ENCODE measurements around the gene PFKL. TPM values are rescaled to one million over a fixed set of nuclear protein-coding genes. Genes with fewer than 3 reads are reported as not detected.

Gene PFKL
- total RNA-seq, 4 donors from 2014 or later: 92.8 to 121 (median 117) TPM

GRCh38 chr21:44317241-44317782, 17.5 kb downstream of the PFKL start:
- Histone ChIP-seq H3K36me3 (peaks cover 98% of the 10 kb centered on the region), H3K9me3 (no peaks in the 10 kb centered on the region), H3K27ac (no peak overlapping the region), H3K4me3 (no peak overlapping the region), H3K4me1 (no peaks in the 10 kb centered on the region), H3K27me3 (no peaks in the 10 kb centered on the region)
- no peak for TF ChIP-seq POLR2AphosphoS5 (IDR thresholded peaks at IDR 0.05)
- TF ChIP-seq EP300 (IDR thresholded peaks at IDR 0.05): no peak
- TF ChIP-seq CTCF (IDR thresholded peaks at IDR 0.05): no peak
- TF ChIP-seq POLR2A (IDR thresholded peaks at IDR 0.05): no peak
- WGBS: 83% methylated on average over 2 of the region's 19 CpGs
- DNase-seq (ENCODE audit: low spot score in 2 of 2): no peak

DNA sequence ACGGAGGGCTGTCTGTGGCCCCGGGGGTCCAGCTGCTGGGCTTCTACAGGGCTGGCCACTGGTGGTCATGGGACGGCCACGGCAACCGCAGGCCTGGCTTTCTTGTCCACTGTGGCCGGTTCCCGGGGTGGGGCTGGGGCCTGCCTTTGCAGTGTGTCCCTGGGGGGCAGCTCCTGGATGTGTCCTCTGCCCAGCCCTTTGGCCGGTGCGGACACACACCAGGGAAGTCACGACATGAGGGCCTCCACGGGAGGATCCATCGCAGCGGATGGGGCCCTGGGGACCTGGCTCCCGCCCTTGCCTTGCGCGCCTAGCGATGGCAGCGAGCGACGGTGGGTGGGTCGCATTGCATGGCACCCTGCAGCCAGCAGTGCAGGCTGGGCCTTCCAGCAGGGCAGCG, 18.0 kb downstream of the PFKL start:
- WGBS: 96% methylated on average over 20 of the region's 22 CpGs
- H3K9me3 ChIP-seq: no peaks in the 10 kb centered on the region
- H3K4me3 ChIP-seq: no peak overlapping the region
- H3K36me3 ChIP-seq: peaks cover 98% of the 10 kb centered on the region
- no peaks in the 10 kb centered on the region for H3K27me3 ChIP-seq
- TF ChIP-seq POLR2AphosphoS5 (IDR thresholded peaks at IDR 0.05) (no peak), CTCF (IDR thresholded peaks at IDR 0.05) (no peak), POLR2A (IDR thresholded peaks at IDR 0.05) (no peak), EP300 (IDR thresholded peaks at IDR 0.05) (no peak)
- no peaks in the 10 kb centered on the region for H3K4me1 ChIP-seq
- H3K27ac ChIP-seq: no peak overlapping the region
- no peak for DNase-seq (ENCODE audit: low spot score in 2 of 2)

DNA sequence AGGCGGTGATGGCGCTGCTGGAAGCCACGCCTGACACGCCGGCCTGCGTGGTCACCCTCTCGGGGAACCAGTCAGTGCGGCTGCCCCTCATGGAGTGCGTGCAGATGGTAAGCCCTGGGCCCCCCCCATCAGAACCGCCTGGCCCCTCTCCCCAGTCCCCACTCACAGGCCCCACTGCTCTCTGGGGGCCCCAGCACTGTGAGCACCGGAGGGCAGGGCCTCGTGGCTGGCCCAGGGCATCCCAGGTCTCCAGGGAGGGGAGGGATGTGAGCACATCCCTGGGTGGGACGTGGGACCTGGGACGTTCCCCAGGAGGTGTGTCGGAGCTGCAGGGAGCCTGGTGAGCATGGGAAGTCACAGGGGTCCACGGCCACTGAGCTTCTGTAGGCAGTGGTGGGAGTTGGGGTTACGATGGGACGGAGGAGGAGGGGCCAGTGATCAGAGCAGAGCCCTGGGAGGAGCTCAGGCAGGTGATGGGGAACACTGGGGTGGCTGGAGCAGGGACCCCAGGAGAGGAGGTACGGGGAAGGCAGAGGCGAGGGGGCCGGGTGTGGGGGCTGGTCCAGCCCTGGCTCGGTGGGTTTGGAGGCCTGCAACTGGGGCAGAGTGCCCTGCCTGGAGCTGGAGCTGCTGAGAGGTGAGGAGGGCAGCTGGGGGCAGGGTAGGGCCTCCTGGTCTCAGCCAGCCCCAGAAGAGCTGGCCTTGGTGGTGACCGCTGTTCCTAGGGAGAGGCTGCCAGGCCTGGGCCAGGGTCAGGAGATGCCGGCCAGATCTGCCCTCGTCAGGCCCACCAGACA, 18.8 kb downstream of the PFKL start:
- TF ChIP-seq POLR2A (IDR thresholded peaks at IDR 0.05): no peak
- Histone ChIP-seq H3K4me1 (no peaks in the 10 kb centered on the region), H3K27ac (no peak overlapping the region), H3K4me3 (no peak overlapping the region), H3K27me3 (no peaks in the 10 kb centered on the region), H3K9me3 (no peaks in the 10 kb centered on the region), H3K36me3 (peaks cover 98% of the 10 kb centered on the region)
- DNase-seq (ENCODE audit: low spot score in 2 of 2): no peak
- WGBS: 95% methylated on average over 13 of the region's 25 CpGs

DNA sequence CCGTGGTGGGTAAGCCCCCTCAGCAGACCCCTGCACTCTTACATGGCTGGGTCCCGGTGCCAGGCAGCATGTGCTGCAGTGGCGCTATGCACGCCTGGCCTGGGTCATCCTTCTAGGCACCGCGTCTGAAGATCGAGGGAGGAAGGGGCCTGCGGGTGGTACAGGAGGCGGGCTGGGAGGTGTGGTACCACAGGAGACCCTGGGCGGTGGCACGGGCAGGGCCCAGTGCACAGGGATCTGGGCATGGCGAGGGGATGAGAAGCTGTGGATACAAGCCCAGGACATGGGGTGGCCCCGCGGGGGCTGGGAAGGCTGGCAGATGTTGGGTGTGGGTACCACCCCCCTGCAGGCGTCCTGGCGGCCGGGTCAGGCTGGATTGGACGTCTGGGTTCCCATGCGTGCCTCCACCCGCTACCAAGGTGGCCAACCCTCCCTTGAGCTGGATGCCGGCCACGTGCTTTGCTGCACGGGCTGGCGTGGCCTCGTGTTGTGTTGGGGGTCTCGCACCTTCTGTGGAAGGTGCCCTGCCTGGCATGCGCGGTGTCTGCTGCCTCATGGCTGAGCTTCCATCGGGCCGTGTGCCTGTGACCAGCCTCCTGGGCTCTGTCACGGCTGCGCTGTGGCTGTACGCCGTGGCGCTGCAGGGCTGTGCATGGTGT, 19.7 kb downstream of the PFKL start:
- no peaks in the 10 kb centered on the region for H3K9me3 ChIP-seq
- H3K36me3 ChIP-seq: peaks cover 100% of the 10 kb centered on the region
- 91% methylated on average over 27 of the region's 35 CpGs for WGBS
- no peak for DNase-seq (ENCODE audit: low spot score in 2 of 2)
- no peak overlapping the region for H3K4me3 ChIP-seq
- no peaks in the 10 kb centered on the region for H3K27me3 ChIP-seq
- H3K4me1 ChIP-seq: no peaks in the 10 kb centered on the region
- no peak overlapping the region for H3K27ac ChIP-seq
- no peak for TF ChIP-seq POLR2AphosphoS5 (IDR thresholded peaks at IDR 0.05)

- WGBS: 94% methylated on average over 6 of the region's 13 CpGs
- TF ChIP-seq POLR2AphosphoS5 (IDR thresholded peaks at IDR 0.05) (no peak), EP300 (IDR thresholded peaks at IDR 0.05) (no peak), POLR2A (IDR thresholded peaks at IDR 0.05) (no peak), CTCF (IDR thresholded peaks at IDR 0.05) (no peak)
- Histone ChIP-seq H3K27ac (no peak overlapping the region), H3K36me3 (peaks cover 100% of the 10 kb centered on the region), H3K4me3 (no peak overlapping the region), H3K4me1 (no peaks in the 10 kb centered on the region), H3K27me3 (no peaks in the 10 kb centered on the region), H3K9me3 (no peaks in the 10 kb centered on the region)
- no peak for DNase-seq (ENCODE audit: low spot score in 2 of 2)
Measured at GRCh38 chr21:44320847-44321246, 21.0 kb downstream of the PFKL start.

- H3K36me3 ChIP-seq: peaks cover 100% of the 10 kb centered on the region
Measured at GRCh38 chr21:44321846-44322450, 22.1 kb downstream of the PFKL start.

More at GRCh38 chr21:44321846-44322450, 22.1 kb downstream of the PFKL start:
- no peaks in the 10 kb centered on the region for H3K4me1 ChIP-seq
- no peaks in the 10 kb centered on the region for H3K9me3 ChIP-seq
- H3K27me3 ChIP-seq: no peaks in the 10 kb centered on the region
- H3K4me3 ChIP-seq: no peak overlapping the region
- no peak overlapping the region for H3K27ac ChIP-seq
- no peak for TF ChIP-seq POLR2A (IDR thresholded peaks at IDR 0.05)
- TF ChIP-seq POLR2AphosphoS5 (IDR thresholded peaks at IDR 0.05): no peak
- no peak for TF ChIP-seq EP300 (IDR thresholded peaks at IDR 0.05)
- TF ChIP-seq CTCF (IDR thresholded peaks at IDR 0.05): no peak
- 97% methylated on average over 9 of the region's 23 CpGs for WGBS
- no peak for DNase-seq (ENCODE audit: low spot score in 2 of 2)
